HG02852 (cell line): ENCODE data around the gene IP6K3.

Source experiments
- ATAC-seq: cut with Tn5 transposase; IDR thresholded peaks from one replicate; pipeline ENCODE4 v1.9.1; 2021; ENCODE audit warnings: mild to moderate bottlenecking, moderate library complexity; ENCODE audit not compliant: unreplicated experiment

IP6K3 gene

DNA sequence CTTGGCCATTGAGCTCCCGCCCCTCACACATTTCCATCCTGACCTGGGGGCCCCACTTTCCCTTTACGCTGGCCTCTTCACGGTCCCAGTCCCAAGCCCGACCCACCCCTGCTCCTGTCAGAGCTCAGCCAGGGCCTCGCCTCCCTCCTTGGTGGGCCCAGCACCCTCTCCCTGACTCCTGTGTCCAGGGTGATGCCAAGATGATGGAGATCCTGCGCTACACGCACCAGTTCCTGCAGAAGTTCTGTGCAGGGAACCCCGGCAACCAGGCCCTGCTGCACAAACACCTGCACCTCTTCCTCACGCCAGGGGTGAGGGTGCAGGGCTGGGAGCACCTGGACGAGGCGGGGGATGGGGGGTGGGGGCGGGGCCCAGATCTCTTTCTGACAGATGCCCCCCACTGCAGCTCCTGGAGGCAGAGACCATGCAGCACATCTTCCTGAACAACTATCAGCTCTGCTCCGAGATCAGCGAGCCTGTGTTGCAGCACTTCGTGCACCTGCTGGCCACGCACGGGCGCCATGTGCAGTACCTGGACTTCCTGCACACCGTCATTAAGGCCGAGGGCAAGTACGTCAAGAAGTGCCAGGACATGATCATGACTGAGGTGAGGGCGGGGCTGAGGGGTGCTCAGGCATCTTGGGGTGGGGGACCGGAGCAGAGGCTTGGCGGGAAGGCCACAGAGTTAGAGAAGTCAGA lies 68.3 kb downstream of the IP6K3 start:
- no peak for ATAC-seq

DNA sequence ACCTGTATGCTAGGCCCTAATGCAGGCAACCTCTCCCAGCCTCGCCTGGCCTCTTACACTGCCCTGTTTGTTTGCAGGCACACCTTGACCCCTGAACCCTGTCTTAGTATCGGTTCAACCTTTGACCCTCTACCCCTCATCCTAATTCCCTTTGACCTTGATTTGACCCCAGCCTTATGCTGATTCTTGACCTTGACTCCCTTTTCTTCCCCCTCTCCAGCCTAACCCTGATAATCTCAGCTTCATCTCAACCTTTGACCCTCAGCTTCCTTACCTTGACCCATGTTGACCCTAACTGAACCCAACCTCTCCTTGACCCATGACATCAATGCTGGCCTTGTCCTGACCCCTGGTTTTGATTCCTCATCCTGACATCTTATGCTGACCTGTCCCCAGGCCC lies 69.0 kb downstream of the IP6K3 start:
- ATAC-seq = no peak

DNA sequence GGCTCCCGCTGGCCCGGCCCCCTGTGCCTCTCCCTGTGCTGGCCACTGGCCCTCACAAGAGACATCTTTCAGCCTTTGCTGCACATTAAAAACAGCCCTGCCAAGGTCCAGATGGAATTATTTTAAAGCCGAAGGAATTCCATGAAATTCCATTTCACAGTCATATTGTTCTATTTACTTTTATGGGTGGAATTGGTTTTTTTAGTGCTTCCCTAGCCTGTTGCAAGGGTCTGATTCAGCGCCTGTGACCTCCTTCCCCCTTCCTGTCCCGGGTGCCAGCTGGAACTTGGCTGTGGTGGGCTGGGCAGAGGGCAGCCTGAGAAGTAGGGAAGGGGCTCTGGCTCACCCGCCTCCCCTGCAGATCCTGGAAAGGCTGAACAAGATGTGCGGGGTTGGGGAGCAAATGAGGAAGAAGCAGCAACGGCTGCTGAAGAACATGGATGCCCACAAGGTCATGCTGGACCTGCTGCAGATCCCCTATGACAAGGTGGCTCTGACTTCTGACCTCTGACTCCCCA lies 69.5 kb downstream of the IP6K3 start:
- no peak for ATAC-seq

DNA sequence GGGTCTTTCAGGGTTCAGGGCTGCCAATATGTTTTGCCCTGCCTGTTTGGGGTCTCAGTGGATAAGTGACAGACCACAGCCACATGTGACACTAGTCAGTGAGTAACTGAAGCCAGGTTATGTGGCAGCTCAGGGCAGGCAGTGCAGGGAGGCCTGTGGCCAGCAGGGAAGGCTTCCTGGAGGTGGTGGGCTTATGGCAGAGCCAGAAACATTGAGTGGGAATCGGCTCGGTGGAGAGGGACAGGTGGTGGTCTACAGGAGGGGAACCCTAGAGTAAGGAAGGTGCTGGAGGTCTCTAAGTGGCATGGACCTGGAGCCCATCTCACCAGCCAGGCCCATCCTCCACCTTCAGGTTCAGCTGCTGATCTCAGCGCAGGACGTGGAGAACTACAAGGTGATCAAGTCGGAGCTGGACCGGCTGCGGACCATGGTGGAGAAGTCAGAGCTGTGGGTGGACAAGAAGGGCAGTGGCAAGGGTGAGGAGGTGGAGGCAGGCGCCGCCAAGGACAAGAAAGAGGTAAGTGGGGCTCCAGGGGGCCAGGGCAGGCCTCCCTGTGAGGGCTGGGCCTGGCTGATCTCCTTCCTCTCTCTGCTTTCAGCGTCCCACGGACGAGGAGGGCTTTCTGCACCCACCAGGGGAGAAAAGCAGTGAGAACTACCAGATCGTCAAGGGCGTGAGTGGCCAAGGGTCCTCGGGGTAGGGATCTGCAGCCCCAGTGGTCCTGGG lies 70.1 kb downstream of the IP6K3 start:
- ATAC-seq = no peak

GRCh38 chr6:33675968-33676367 lies 70.7 kb downstream of the IP6K3 start:
- ATAC-seq = no peak

GRCh38 chr6:33673851-33674250 lies 72.9 kb downstream of the IP6K3 start:
- no peak for ATAC-seq

GRCh38 chr6:33672808-33673207 lies 73.9 kb downstream of the IP6K3 start:
- no peak for ATAC-seq

- no peak for ATAC-seq
Observed at GRCh38 chr6:33671744-33672072, 75.0 kb downstream of the IP6K3 start.
